NCI-H526 treated with DMSO at 0.1 percent for 48 hours (cell line): ENCODE results near the gene DCAF11.

ENCODE experiments used
- DNase-seq: peaks from one replicate; lab custom pipeline; 2025; lab: John Stamatoyannopoulos, UW

Gene DCAF11

GRCh38 chr14:24114532-24115421 lies at the start of gene DCAF11, which contains the start of gene NRL:
DCAF11 (plus strand) TSS chr14:24114777; CDS start chr14:24115595, 818 bp downstream.
NRL (minus strand) TSS chr14:24114949; CDS start chr14:24082848, 32,101 bp downstream.
- peak; percentile 99 for DNase-seq

- no peak for DNase-seq
Measured at GRCh38 chr14:24064856-24065255, 49.7 kb upstream of the DCAF11 start.

GRCh38 chr14:24065408-24065807 lies 49.2 kb upstream of the DCAF11 start:
- DNase-seq: no peak

- no peak for DNase-seq
Measured at GRCh38 chr14:24066496-24067132, 48.0 kb upstream of the DCAF11 start.

GRCh38 chr14:24067133-24068082 lies 47.2 kb upstream of the DCAF11 start:
- no peak for DNase-seq

GRCh38 chr14:24068711-24069410 lies 45.7 kb upstream of the DCAF11 start:
- no peak for DNase-seq

GRCh38 chr14:24069411-24069735 lies 45.2 kb upstream of the DCAF11 start:
- DNase-seq: no peak

GRCh38 chr14:24070285-24071143 lies 44.1 kb upstream of the DCAF11 start:
- DNase-seq: peak; percentile 49

GRCh38 chr14:24071144-24071697 lies 43.4 kb upstream of the DCAF11 start, which contains the start of gene CPNE6:
CPNE6 (plus strand) TSS chr14:24071562; CDS start chr14:24072937, 1,375 bp downstream.
- DNase-seq: no peak

GRCh38 chr14:24071836-24072430 lies 42.6 kb upstream of the DCAF11 start:
- DNase-seq: no peak

- no peak for DNase-seq
Measured at GRCh38 chr14:24072436-24072835, 42.1 kb upstream of the DCAF11 start.

GRCh38 chr14:24072881-24073877 lies 41.4 kb upstream of the DCAF11 start:
- DNase-seq: no peak

- no peak for DNase-seq
Measured at GRCh38 chr14:24074625-24075484, 39.7 kb upstream of the DCAF11 start.

- DNase-seq: no peak
Measured at GRCh38 chr14:24075485-24076301, 38.9 kb upstream of the DCAF11 start.

GRCh38 chr14:24076302-24076601 lies 38.3 kb upstream of the DCAF11 start:
- DNase-seq: no peak

GRCh38 chr14:24077086-24077485 lies 37.5 kb upstream of the DCAF11 start:
- no peak for DNase-seq

GRCh38 chr14:24078146-24078545 lies 36.4 kb upstream of the DCAF11 start:
- DNase-seq: no peak
